HG02970 (cell line): Measurements from ENCODE around the gene NSMF.

Source experiments
- ATAC-seq: cut with Tn5 transposase; IDR thresholded peaks from one replicate; pipeline ENCODE4 v1.9.1; 2021; ENCODE audit warnings: mild to moderate bottlenecking, moderate library complexity, moderate number of reproducible peaks; ENCODE audit not compliant: unreplicated experiment, low FRiP score

Gene NSMF

GRCh38 chr9:137459152-137459600 lies at the start of gene NSMF:
Gene NSMF (minus strand): TSS chr9:137459334. CDS start chr9:137459102, 232 bp downstream.
- peak; percentile 75 for ATAC-seq

- no peak for ATAC-seq
Measured at GRCh38 chr9:137506702-137507171, 47.6 kb upstream of the NSMF start.

- ATAC-seq, result no peak
Measured at GRCh38 chr9:137506274-137506673, 47.1 kb upstream of the NSMF start.

GRCh38 chr9:137505421-137506140 lies 46.4 kb upstream of the NSMF start:
- ATAC-seq, result no peak

- ATAC-seq, result no peak
Measured at GRCh38 chr9:137504432-137504777, 45.3 kb upstream of the NSMF start.

- no peak for ATAC-seq
Measured at GRCh38 chr9:137502008-137502911, 43.1 kb upstream of the NSMF start.

GRCh38 chr9:137501457-137501856 lies 42.3 kb upstream of the NSMF start:
- ATAC-seq, result no peak

- ATAC-seq, result no peak
Measured at GRCh38 chr9:137500666-137501397, 41.7 kb upstream of the NSMF start.

- ATAC-seq, result no peak
Measured at GRCh38 chr9:137499858-137500661, 40.9 kb upstream of the NSMF start.

- ATAC-seq, result no peak
Measured at GRCh38 chr9:137499416-137499815, 40.3 kb upstream of the NSMF start.

GRCh38 chr9:137498720-137499150 lies 39.6 kb upstream of the NSMF start:
- ATAC-seq, result no peak

GRCh38 chr9:137497921-137498719 lies 39.0 kb upstream of the NSMF start:
- ATAC-seq, result no peak

GRCh38 chr9:137496601-137497375 lies 37.7 kb upstream of the NSMF start:
- no peak for ATAC-seq

GRCh38 chr9:137494550-137495351 lies 35.6 kb upstream of the NSMF start:
- no peak for ATAC-seq

- ATAC-seq, result no peak
Measured at GRCh38 chr9:137494104-137494544, 35.0 kb upstream of the NSMF start.

GRCh38 chr9:137493364-137494103 lies 34.4 kb upstream of the NSMF start:
- ATAC-seq, result no peak
